T-helper 9 cell (primary cell): ENCODE measurements around the gene TMEM240.
"Not testable (repeated sequence)": the region's sequence is repeated elsewhere in the genome, so short reads cannot be mapped to it uniquely, and the experiment has no call there.

Source experiments
- DNase-seq: peaks from one replicate; pipeline ENCODE4 v3.0.0-alpha.2; 2020

Gene TMEM240

DNA sequence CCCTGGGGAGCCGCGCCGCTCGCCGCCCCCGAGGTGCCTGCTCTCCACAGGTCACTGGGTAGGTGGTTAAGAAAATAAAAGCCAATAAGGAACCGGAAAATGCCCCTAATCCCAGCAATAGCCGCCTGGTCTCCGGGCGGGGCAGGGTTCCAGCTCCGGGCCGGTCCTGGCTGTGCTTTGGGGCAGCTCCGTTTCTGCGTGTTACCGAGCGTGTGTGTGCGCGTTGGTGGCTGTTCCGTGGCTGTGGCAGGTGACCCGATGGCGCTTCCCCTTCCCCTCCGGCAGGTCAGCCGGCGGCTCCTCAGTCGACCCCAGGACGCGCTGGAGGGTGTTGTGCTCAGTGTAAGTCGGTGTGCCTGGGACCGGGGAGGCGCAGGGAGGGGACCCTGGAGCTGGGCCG lies 17.2 kb downstream of the TMEM240 start:
- not testable (repeated sequence) for DNase-seq

DNA sequence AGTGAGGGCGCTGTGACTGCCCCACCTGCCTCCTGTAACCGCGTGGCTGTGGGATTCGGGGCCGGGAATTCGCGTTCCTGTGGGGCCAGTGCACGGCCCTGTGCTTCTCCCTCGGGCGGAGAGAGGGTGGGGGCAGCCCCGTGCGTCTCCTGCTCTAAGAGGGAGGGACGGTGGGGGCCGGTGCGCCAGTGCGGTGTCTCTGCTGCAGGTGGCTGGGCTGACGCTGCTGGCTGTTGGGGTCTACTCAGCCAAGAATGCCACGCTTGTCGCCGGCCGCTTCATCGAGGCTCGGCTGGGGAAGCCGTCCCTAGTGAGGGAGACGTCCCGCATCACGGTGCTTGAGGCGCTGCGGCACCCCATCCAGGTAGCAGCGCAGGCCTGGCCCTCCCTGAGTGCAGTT lies 17.9 kb downstream of the TMEM240 start:
- not testable (repeated sequence) for DNase-seq

DNA sequence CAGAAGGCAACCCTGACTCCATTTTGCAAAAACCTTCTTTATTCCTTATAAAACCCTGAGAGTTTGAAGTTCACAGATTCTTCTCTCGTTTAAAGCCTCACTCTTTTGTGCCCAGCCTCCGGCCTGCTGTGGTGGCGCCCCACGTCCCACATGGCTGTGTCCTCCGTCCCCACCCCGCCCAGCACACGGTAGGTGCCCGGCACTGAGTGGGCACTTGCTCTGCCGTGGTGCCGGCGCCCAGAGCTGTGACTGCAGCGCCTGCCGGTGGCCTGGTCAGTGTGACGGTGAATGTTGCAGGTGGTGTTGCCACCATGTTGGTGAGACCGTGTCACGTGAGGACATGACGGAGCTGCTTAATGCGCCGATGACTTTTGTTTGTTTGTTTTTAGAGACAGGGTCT lies 19.1 kb downstream of the TMEM240 start:
- no peak for DNase-seq

DNA sequence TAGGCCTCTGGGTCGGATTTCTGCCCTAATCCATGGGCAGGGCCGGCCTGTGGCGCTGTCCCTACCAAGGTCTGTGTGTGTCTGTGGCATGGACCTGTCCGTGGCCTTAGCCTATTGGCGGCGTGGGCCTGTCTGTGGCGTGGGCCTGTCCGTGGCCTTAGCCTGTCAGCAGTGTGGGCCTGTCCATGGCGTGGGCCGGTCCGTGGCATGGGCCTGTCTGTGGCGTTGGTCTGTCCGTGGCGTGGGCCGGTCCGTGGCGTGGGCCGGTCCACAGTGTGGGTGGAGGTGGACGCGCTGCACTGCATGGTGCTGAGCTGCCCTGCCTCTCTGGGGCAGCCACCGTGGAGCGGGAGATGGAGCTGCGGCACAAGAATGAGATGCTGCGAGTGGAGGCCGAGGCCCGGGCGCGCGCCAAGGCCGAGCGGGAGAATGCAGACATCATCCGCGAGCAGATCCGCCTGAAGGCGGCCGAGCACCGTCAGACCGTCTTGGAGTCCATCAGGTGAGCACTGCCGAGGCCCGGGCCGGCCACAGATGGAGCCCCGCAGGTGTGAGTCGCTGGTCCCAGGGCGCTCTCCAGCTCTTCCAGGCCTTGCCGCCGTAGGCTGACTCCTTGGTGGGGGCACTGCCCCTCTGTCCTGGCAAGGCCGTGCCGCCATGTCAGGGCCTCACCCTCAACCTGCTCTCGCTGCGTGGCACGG lies 20.5 kb downstream of the TMEM240 start:
- DNase-seq = not testable (repeated sequence)

DNA sequence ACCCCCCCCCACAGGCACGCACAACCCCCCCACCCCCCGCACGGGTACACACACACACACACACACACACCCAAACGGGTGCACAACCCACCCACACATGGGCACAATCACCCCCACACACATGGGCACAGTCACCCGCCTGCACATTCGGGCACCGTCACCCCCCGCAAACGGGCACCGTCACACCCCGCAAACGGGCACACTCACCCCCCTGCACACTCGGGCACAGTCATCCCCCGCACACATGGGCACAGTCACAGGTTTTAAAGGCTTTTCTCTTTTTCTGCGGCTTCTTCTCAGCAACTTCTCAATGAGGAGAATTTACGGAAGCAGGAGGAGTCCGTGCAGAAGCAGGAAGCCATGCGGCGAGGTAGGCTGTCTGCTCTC lies 21.8 kb downstream of the TMEM240 start:
- DNase-seq = not testable (repeated sequence)

DNA sequence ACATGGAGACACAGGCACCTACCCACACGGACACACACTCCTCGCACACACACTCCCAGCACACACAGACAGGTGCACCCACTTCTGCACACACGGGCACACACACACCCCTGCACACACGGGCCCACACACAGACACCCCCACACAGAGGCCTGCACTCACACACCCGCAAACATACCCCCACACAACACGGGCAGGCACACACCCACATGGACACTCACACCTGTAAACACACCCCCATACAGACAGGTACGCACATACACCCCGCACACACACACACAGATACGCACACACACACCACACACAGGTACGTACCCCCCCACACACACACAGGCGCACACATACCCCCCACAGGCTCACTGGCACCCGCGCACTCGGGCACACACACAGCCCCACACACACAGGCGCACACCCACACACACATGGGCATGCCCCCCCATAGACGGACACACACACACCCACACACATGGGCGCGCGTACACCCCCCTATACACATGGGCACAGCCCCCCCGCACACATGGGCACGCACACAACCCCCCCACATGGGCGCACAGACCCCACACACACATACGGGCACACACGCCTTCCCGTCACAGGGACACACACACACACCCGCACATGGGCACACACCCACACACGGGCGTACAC lies 22.3 kb downstream of the TMEM240 start:
- no peak for DNase-seq

DNA sequence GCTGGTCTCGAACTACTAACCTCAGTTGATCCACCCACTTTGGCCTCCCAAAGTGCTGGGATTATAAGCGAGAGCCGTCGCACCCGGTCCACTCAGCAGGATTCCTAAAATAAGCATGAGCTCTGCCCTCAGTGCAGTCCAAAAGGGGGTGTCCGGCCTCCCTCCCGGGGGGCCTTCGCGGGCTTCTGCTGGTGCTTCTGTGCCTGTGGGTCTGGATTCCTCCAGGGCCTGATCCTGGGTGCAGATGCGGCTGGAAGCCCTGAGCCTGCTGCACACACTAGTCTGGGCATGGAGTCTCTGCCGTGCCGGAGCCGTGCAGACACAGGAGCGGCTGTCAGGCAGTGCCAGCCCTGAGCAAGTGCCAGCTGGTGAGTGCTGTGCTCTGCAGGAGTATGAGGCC lies 23.5 kb downstream of the TMEM240 start:
- DNase-seq = not testable (repeated sequence)

DNA sequence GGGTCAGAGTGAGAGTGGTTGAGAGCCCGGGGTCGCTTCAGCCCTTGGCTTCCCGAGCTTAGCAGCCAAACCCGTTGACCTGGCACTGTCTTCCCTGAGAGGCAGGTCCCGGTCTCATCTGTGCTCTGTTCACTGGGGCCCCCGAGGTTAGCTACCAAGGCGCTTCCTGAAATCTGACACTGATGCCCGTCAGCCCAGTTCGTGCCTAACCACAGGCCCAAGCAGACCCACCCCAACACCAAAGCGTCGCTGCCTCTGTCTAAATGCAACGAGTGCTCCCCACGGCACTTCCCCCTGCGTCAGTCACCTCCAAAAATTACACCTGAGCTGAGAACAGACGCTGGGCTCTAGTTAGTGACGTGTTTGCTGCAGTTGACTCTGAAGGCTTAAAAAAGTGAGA lies 26.0 kb downstream of the TMEM240 start:
- DNase-seq = not testable (repeated sequence)

DNA sequence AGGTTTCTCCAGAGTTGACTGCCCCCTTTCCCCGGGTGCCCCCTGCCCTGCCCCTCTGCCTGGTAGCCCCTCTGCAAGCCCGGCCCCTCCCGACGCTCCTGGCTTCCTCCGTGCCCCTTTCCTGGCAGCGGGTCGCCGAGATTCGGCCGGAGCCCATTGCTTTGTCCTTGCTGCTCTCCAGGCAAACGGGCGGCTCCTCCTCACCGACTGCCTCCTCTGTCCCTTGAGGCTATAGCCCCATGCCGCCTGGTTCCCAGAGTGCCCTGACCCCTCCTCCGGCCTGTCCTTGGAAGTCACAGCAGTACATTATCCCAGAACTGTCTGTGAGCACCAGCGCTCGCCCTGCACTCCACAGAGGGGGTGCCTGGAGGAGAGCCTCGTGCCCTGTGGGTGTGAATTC lies 26.7 kb downstream of the TMEM240 start:
- DNase-seq = not testable (repeated sequence)

DNA sequence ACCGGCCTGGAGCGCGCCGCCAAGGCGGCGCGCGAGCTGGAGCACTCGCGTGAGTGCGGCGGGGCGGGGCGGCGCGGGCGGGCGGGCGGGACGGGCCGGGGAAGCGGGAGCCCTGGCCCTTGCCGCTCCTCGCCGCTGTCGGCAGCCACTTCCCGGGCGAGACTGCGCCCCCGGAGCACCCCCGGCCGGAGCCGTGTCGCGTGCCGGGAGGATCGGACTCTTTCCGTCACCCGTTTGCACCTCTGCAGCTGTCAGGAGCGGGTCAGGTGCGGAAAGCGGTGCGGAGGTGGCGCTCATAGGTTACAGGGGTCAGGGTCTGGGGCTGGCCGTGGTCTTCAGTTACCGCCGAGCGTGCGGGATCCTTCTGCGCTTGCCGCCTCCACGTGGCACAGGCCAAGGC lies 28.0 kb downstream of the TMEM240 start:
- peak; percentile 14 for DNase-seq

DNA sequence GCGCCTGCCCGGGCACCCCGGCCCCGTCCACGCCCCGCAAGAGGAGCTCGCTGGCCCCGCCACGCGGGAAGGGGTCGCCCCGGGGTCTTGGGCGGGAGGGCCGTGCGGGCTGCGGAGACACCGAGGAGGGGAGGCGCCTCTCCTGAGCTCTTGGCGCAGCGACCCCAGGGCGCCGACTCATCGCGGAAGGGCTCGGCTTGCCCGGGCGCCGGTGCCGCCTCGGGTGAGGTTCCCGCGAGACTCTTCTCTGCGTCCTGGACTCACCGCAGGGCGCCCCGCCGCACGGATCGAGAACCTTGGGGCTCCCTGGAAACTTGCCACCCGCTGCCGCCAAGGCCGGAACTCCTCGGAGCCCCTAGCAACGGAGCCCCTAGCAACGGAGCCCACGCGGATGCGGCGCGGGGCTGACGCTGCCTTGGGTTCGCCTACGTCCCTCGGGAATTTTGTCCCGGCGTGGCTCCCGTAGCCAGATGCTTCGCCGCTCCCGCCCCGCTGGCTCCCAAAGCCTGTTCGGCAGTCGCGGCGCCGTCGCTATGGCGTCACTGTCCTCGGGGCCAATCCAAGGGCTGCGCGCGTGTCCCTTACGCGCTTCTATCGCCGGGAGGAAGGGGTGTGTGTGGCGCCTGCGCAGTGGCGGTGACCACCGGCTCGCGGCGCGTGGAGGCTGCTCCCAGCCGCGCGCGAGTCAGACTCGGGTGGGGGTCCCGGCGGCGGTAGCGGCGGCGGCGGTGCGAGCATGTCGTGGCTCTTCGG lies 28.7 kb downstream of the TMEM240 start, which contains the start of gene ATAD3A:
Gene ATAD3A, plus strand, starts transcription at position 630 of the 753 bp plus-strand sequence. Its CDS starts 107 bp downstream, at position 737.
- peak; percentile 94 for DNase-seq

DNA sequence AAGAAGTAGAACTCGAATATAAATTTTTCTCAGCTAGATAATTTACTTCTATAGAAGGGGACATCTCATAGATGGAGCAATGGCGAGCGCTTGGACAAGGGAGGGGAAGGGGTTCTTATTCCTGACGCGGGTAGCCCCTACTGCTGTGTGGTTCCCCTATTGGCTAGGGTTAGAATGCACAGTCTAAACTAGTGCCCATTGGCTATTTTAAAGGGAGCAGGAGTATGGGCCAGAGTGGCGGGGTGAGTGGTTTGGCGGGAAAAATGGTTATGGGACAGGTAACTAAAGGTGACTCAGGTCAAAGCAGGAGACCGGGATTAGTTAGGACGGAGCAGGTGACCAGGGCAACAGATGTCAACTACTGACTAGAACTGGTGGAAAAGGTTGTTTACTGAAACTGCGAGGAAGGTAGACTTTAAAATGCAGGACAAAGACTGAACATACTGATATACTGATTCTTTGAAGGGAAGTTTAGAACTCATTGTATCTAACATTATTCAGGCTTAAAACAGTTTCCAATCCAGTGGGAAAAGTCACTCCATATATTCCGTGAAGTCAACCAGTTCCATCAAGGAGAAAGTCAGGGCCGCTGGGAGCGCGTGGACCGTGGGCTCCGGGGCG lies 29.4 kb downstream of the TMEM240 start:
- DNase-seq = no peak

DNA sequence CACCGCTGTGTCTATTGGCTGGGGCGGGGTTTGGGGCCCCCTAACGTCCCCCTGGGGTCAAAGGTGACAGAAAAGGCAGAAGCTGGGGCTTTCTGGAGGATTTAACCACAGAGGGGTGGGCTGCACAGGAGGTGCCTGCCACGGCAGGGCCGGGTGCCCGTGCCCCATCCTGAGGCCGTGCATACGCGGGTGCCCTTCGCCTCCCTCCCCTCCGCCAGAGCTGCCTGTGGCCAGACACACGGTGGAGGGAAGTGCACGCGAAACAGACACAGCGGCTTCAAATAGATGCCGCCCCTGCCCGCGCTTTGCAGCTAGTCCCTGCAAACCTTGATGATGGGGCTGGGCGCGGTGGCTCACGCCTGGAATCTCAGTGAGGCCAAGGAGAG lies 31.0 kb downstream of the TMEM240 start:
- DNase-seq = not testable (repeated sequence)

DNA sequence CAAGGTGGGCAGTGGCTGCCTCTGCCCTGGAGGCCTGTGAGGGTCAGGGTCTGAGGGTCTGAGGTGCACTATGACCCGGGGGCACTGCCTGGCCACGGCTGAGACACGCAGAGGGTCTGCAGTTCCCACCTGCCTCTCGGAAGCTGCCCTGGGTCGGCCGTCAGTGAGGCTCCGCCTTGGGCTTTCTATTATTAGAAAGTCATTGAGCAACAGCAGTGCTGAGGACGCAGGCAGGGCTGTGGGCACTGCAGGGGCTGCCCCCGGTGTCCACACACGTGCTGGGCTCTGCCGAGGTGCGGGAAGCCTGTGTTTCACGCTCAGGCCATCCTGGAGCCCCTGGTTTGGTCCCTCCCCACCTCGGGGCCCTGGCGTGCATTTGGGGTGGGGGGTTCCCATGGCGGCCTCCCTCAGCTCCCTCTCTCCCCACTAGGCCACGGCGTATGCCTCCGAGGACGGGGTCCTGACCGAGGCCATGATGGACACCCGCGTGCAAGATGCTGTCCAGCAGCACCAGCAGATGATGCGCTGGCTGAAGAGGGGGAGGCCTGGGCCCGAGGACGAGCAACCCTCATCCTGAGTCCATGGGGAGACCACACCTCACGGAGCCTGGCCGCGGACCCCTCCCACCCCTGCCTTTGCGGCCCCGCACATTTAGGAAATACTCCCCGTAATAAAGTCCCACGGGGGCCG lies 31.5 kb downstream of the TMEM240 start:
- DNase-seq = not testable (repeated sequence)

DNA sequence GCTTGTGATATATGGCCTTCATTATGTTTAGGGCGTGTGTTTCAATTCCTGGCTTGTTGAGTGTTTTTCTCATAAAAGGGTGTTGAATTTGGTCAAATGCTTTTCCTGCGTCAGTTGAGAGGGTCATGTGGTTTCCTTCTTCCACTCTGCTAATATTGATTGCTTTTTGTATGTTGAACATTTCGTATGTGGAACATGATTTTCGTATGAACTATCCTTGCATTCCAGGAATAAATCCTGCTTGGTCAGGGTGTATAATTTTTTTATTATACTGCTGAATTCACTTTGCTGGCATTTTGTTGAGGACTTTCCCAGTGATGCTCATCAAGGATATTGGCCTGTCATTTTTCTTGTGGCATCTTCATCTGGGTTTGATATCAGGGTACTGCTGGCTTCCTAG lies 33.1 kb downstream of the TMEM240 start:
- DNase-seq = no peak

DNA sequence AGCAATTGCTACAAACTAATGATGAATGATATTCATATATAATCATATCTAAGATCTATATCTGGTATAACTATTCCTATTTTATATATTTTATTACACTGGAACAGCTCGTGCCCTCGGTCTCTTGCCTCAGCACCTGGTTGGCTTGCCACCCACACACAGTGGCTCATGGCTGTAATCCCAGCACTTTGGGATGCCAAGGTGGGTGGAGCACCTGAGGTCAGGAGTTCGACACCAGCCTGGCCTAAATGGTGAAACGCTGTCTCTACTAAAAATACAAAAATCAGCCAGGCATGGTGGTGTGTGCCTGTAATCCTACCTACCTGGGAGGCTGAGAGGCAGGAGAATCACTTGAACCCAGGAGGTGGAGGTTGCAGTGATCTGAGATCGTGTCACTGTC lies 34.6 kb downstream of the TMEM240 start:
- not testable (repeated sequence) for DNase-seq

DNA sequence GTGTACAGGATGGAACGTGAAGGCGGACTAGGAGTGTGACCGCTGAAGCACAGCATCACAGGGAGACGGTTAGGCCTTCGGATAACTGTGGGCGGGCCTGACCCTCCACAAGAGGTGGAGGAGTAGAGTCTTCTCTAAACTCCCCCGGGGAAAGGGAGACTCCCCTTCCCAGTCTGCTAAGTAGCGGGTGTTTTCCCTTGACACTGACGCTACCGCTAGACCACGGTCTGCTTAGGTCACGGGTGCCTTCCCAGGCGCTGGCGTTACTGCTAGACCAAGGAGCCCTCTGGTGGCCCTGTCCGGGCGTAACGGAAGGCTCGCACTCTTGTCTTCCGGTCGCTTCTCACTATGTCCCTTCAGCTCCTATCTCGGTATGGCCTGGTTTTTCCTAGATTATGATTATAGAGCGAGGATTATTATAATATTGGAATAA lies 35.0 kb downstream of the TMEM240 start:
- DNase-seq = not testable (repeated sequence)

DNA sequence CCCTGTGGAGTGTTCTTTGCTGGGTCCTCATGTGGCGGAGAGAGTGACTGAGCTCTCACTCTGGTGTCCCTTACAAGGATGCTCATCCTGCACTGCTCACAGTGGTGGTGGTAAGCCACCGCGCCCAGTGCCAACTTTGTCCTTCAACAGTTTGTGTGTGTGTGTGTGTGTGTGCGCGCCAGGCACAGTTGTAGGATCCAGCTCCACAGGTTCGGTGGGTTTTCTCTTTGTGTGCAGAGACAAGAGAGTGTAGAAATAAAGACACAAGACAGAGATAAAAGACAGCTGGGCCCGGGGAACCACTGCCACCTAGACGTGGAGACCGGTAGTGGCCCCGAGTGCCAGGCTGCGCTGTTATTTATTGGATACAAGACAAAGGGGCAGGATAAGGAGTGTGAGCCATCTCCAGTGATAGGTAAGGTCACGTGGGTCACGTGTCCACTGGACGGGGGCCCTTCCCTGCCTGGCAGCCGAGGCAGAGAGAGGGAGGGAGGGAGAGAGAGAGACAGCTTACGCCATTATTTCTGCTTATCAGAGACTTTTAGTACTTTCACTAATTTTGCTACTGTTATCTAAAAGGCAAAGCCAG lies 35.6 kb downstream of the TMEM240 start:
- DNase-seq = peak; percentile 56

DNA sequence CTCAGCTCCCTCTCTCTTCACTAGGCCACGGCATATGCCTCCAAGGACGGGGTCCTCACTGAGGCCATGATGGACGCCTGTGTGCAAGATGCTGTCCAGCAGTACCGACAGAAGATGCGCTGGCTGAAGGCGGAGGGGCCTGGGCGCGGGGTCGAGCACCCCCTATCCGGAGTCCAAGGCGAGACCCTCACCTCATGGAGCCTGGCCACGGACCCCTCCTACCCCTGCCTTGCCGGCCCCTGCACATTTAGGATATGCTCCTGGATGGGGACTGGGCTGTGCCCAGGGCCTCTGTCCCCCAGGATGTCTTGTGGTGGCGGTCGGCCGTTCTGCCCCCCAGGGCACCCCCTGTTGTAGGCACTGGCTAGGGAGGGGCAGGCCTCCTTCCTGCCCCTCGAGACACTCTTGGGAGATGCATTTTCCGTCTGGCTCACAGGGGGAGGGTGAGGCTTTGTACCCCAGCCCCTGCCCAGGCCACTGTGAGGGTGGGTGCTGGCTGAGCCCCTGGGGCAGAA lies 44.9 kb downstream of the TMEM240 start:
- DNase-seq = not testable (repeated sequence)

DNA sequence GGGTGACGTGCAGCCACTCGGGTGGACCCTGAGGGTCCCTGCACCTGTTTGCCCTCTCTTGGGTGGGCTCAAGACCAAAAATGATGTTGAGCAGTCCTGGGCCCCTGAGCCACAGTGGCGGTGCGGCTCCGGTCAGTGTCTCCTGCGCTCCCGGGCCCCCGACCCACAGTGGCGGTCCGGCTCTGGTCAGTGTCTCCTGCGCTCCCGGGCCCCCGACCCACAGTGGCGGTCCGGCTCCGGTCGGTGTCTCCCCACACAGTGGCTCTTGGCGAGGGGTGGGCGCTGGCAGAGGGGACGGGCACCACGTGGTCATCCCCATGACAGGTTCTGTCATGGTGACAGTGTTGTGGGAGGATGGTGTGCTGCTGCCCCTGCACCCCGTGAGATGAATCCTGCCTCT lies 46.1 kb downstream of the TMEM240 start:
- not testable (repeated sequence) for DNase-seq

DNA sequence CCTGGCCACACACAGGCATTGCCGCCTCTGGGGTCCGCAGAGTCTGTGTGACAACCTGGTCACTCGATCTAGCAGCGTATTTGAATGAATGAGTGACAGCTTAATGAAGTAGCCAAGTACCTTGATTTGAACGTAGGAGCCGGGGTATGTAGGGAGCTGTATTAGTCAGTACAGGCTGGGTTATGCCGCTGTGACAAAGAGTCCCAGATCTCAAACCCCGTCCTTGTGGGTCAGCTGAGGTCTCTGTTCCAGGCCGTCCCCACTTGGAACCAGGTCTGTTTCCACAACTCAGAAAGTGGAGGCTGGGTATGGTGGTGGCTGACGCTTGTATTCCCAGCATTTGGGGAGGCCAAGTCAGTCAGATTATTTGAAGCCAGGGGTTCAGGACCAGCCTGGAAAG lies 48.8 kb downstream of the TMEM240 start:
- DNase-seq = no peak
